EL (cell line): ENCODE results near the gene RIMKLA.
A peak's percentile ranks its signal among the peaks of the same experiment; 100 is the strongest.

Experiments used
- DNase-seq: peaks from one replicate; pipeline ENCODE4 v3.0.0-alpha.2; 2016

RIMKLA gene

DNA sequence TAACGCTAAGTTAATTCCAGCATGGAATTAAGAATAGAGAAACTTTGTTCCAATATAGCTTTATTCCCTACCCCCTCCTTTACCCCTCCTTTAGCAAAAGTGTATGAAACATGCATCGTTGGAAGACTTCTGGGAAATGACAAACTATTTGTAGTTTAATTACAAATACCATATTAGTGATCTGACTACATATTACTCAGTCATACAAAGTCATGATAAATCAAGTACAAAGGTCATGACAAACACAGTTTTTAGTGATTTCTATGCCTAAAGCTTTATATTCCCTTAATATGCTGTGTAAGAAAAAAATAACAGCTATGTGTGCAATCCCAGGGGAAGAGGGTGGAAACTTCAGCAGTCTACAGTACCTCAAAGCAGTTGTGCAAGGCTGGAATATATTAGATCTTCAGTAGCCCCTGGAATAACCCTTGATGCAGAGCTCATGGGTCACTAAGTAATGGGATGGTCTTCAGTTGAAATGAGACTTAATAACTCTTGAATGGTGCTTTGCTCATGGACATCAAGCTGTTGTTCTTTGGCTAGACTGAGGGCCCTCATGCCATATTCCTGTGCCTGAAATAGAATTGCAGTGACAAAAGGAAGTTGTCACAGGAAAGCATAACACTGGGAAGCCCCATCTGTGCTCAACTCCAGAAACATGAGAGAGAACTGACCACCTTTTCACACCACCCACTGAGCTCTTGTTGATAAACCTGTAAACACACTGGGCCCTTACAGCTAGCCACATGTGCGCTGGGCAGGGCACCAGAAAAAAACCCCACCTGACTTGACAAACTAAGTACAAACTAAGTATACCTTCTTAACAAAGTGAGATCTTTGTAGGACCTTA lies 49.9 kb downstream of the RIMKLA start:
- DNase-seq = no peak

DNA sequence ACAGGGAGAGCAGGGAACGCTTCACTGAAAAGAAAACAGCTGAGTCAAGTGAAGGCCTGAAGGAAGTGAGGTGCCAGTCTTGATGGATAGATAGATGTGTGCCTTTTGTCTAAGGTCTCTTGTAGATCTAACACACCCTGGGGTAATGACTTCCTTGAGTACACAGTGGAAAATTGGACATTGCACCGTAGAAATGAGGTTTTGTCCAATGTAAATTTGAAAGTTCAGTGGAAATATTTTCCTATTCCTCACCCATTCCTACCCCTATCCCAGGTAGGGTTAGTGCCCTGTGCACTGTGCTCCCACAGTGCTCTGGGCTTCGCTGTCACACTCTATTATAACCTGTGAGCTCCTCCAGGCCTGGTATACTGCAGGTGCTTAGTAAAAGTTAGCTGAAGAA lies 50.9 kb downstream of the RIMKLA start:
- no peak for DNase-seq

DNA sequence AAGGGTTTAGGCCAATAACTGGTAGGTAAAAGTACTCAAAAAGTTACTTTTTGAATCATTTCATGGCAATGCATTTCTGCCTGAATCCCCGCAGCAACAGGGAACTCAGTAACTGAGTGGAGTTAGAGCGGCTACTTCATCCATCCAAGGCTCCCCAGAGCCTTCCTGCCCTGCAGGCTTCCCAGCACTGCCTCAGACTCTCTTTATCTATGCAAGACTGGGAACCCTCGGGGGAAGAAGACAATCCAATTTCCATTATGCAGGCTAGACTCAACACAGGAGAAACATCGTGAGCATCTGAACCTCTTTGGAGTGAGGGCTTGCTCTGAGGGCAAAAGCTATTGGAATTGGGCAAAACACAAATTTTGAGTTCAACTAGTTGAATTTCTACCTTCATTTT lies 52.1 kb downstream of the RIMKLA start:
- DNase-seq = no peak

DNA sequence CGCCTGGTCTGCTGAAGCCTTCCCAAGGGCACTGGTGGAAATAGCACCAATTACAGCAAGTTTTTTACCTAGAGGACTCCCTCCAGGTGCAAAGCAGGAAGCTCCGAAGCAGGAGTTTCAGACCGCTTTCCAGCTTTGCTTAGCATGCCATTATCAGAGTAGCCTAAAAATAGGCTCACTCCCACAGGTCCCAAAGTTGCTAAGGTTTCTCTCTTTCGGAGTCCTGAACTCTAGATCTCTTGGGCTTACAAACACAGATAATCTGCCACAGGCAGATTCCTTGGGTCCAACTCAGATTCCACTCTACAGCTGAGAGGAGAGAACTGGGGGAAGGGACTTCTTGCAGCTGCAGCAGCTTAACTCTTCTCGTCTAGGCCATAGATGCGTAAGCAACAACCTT lies 52.8 kb downstream of the RIMKLA start:
- DNase-seq = no peak

DNA sequence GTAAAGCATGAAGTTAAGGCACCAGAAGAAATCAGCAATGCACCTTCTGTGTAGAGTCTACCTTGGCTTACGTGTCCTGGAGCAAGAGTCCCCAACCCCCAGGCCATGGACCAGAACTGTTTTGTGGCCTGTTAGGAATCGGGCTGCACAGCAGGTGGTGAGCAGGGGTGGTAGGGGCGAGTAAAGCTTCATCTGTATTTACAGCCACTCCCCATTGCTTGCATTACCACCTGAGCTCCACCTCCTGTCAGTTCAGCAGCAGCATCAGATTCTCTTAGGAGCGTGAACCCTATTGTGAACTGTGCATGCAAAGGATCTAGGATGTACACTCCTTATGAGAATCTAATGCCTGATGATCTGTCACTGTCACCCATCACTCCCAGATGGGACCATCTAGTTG lies 53.7 kb downstream of the RIMKLA start:
- DNase-seq = no peak

DNA sequence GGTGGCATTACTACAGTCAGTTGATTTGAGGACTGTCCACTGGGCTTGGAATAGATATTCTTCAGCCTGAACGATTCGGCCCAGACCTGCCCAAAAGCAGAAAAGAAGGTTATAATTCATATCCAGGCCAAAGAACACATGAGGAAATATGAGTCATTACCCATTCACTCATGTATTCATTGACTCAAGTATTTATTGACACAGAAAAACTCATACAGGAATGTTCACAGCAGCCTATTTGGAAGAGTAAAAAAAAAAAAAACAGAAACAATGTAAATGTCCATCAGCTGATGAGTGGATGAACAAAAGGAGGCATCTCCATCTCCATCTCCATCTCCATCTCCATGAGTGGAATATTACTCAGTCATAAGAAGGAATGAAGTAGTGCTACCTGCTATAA lies 59.3 kb downstream of the RIMKLA start:
- DNase-seq = peak; percentile 69

DNA sequence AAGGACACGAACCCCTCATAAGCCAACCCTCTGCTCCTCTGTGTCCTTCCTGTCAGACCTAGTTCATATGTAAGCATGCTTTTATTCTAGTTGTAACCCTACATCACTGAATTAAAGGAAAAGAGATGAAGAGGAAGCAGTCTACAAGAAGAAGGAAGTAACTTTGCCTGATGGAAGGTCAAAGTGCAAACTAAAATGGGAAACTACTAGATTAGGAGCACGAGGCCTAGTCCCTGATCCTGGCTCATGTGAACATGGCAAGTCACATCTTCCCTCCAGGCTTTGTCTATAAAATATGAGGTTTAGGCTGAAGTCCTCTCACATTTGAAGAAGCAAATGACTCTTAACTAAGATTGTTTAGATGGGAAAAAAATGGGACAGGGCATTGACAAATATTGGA lies 62.1 kb downstream of the RIMKLA start:
- DNase-seq = no peak

DNA sequence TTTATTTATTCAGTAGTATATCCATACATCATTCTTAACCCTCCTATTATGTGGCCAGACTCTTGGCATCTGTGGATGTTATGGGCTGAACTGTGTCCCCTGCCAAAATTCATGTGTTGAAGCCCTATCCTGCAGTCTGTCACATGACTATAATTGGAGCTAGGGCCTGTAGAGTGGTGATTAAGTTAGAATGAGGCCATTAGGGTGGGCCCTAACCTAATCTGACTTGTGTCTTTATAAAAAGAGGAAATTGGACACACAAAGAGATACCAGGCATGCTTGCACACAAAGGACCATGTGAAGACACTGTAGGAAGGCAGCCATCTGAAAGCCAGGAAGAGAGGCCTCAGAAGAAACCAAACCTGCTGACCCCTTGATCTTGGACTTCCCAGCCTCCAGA lies 68.7 kb downstream of the RIMKLA start:
- no peak for DNase-seq

DNA sequence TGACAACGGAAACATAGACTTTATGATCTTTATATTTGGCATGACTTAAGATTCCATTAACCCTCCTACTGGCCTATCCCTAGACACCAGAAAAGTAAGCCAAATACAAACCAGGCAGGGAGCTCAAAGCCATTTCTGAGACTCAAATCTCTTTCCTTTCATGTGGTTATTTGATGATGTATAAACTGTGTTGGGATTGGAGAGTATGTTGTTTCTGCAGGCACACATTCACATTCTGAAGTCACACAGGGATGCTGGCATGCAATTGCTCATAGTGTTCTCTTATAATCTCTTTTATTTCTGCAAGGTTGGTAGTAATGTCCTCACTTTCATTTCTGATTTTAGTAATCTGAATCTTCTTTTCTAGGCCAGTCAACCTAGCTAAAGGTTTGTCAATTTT lies 69.5 kb downstream of the RIMKLA start:
- no peak for DNase-seq

DNA sequence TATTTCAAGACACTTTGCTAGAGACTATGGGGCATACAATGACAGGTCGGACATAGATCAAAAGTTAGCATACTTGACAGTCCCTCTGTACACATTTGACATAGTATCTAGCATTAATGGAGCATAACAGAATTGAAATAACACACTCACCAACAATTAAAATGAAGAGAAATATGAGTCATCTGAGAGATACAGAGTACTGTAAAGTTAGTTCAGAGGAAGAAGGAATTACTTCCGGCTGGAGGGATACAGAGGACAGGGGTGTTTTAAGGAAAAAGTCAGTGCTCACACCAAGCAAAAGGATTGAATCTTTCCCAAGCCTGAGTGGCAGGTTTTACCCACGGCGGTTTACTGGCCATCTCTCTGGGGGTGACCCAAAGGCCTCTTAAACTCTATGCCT lies 72.8 kb downstream of the RIMKLA start:
- peak; percentile 13 for DNase-seq

DNA sequence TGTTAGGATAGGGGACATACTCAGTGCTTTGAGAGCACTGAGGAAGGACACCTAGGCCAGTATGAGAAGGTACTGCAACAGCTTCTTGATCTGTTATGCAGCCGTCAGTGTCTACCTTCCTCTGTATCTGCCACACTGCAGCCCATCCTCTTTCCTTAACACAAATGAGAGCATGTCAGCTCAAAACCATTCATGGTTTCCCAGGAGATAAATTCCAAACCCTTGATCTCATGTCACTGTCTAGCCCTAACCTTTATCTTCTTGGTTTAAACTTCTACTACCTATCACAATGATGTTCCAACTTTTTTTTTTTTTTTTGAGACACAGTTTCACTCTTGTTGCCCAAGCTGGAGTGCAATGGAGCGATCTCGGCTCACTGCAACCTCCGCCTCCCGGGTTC lies 73.8 kb downstream of the RIMKLA start:
- DNase-seq = no peak

DNA sequence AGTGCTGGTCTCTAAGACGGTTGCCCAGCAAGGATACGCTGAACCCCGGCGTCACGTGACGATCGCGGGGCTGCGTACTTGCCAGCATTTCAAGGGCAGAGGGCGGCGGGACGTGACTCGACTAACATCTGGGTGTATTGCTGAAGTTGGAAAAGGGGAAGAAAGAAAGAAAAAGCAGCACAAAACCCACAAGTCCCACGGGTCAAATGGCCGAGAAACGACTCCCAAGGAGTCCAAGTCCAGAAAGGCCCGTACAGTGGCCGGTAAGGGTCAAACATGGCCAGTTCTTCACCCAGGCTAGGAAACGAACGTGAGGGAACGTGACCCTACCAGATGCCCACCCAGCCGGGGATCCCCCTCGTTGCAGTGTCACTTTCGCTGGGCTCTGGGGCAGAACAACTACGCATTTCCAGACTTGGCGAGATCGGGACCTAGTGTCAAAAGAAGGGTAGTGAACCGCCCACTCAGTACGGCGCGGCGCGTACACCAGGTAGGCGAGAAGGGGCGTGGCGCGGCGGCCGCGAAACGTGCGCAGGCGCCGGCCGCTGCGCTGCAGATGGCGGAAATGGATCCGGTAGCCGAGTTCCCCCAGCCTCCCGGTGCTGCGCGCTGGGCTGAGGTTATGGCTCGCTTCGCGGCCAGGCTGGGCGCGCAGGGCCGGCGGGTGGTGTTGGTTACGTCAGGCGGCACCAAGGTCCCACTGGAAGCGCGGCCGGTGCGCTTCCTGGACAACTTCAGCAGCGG lies 75.6 kb downstream of the RIMKLA start, which contains the start of the genes PPCS and ZMYND12:
PPCS (plus strand) TSS at position 534 of the 744 bp plus-strand sequence; CDS start at position 557, 23 bp downstream.
ZMYND12 (minus strand) TSS at position 13 of the 744 bp plus-strand sequence. CDS start 25 bp downstream, outside the sequence.
- peak; percentile 83 for DNase-seq

DNA sequence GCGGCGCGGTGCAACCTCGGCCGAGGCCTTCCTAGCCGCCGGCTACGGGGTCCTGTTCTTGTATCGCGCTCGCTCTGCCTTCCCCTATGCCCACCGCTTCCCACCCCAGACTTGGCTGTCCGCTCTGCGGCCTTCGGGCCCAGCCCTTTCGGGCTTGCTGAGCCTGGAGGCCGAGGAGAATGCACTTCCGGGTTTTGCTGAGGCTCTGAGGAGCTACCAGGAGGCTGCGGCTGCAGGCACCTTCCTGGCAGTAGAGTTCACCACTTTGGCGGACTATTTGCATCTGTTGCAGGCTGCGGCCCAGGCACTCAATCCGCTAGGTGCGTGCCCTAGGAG lies 76.1 kb downstream of the RIMKLA start:
- DNase-seq = peak; percentile 59

DNA sequence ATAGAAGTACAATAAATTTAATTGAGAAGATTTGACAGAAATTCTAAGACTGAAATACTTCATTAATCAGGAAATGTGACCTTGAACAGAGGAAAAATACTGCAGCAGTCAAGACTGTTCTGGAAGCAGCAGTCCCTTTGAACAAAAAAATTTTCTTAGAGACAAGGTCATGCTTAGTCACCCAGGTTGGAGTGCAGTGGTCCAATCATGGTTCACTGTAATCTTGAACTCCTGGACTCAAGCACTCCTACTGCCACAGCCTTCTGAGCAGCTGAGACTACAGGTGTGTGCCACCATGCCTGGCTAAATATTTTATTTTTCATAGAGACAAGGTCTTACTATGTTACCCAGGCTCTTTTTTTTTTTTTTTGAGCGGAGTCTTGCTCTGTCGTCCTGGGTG lies 80.6 kb downstream of the RIMKLA start:
- DNase-seq = no peak

DNA sequence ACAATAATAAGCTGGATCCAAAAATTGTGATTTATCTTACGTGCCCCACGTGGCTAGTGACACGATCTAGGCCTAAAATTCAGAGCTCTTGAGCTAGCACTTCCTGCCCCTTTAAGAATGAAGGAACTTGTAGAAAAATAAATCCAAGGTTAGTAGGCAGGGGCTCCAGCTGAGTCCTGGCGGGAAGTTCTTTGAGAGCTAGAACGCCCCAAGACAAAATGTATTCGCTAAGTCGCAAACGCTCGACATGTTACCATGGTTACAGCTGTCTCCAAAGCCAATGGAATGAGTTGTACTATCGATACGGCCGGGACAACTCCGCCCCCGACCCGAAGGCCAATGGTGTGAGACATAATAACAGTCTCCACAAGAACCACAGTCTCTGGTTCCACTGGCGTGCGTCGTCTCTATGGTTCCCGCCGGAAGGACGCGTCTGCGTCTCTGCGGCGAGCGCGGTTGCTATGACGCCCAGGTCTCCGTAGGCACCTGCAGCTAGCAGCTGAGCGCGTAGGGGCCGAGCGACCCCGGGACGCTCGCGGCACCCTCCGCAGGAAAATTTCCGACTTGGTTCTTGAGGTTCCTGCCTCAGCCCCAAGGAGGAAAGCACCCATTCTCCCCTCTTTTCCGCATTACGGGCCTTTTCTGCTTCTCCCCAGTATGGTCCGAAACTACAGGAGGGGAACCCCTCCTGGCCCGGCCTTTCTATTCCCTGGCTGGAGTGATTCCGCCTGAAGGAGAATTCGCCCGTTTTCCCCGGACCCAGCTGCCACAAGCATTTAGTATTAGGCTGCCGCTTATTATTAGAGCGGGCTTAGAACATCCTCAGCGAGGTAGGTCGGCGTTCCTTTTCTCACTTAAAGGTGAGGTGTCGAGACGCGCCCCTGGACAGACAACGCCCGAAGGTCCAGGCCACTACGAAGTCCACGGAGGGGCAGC lies 82.5 kb downstream of the RIMKLA start, which contains the start of gene CCDC30:
CCDC30 (plus strand) TSS at position 459 of the 936 bp plus-strand sequence. CDS start 17,266 bp downstream, outside the sequence.
- DNase-seq = peak; percentile 98

DNA sequence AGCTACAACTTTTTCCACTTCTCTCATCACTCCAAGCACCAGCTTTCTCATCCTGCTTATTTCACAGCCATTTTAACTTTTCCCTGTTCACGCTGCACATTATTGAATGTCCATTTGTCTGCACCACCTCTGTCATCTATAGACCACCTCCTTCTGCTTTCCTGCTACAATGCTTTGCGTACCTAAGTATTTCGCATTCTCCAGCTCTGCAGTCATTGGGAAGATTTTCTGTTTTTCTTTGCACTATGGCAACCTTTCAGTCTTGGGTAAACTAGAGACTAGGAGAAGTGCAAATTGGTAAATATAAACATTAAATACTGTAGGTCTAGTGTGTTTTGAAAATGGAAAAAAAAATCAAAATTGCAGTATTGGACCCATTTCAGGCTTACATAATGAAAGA lies 83.3 kb downstream of the RIMKLA start:
- no peak for DNase-seq

DNA sequence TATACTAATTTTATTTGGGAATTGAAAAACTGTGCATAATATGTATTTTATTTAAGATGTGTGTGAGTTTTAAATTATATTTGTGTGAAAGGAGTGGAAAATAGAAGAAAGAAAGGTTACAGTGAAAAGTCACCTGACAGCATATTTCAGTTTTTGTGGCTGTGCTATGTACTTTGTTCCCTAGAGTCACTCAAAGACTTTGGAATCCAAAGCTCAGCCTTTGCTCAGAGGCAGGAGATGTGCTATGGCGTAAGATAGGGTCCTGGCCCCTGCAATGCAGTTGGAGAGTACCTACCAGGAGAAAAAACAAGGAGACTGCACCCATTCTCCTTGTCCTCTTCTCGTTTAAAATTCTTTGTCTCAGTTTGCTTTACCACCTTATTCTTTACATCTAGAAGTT lies 85.4 kb downstream of the RIMKLA start:
- no peak for DNase-seq

DNA sequence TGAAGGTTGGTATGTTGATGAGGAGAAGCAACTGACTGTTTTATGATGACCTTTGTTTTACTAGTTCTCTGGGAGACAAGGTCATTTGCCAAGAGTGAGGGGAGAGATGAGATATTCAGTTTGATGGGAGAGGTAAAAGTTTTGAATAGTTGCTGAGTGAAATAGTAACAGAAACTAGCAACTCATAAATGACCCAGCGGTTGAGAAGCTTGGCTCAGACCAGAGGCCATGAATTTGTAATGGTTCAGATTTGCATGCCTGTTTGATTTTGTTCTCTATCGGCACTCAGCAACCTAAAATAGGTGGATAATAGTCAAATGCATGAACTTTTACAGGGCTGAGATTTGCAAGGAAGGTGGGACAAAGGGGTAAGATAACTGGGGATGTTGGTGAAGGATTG lies 89.1 kb downstream of the RIMKLA start:
- DNase-seq = no peak
